GM18520 (cell line): ENCODE results near the gene TSGA10.
"Not testable (repeated sequence)": the region's sequence is repeated elsewhere in the genome, so short reads cannot be mapped to it uniquely, and the experiment has no call there.

Source experiments
- ATAC-seq: cut with Tn5 transposase; IDR thresholded peaks from one replicate; pipeline ENCODE4 v1.9.1; 2021; ENCODE audit not compliant: unreplicated experiment

Gene TSGA10

DNA sequence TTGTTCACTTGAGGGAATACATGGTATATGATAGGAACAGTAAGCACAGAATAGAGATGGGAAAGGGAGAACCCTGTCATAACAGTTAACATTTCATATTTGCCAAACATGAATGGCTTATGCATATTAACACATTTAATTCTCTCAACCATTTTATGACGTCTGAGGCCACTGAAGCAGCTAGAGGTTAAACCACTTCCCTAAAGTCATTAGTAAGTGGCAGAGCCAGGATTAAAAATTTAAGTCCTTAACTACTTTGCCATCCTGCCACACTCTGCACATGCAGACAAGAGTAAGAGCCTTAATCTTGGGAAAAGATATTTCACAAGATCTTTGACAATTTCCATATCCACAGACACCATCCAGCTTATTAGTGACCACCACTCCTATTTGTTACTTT, 2.1 kb upstream of the TSGA10 start:
- ATAC-seq, result no peak

DNA sequence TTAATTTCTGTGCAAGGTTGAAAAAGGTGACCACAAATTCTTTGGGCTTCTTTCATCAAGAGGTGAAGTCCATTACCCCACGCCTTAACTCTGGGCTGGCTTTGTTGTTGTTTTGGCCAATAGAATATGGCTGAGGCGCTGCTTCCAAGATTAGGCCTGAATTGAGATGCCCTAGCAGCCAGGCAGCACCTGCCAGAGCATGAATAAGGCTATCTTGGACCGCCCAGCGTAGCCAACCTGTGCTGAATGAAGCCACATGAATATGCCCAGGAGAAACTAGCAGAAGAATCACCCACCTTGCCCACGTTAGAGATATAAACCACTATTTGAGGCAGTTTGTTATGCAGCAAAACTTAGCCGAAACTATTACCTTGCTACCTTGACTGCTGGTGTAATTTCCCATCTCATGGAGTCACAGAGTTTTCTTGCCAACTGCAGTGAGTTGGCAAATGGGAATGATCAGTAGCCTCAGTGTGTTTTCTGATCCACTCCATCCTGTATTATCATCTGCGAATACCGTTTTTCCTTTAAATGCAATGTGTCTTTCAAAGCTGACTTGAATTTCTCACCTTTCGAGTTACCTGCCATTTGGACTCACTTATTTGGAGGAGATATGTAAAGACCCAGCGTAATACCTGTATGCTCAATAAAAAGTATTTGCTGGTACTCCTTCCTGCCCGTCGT, 679 bp downstream of the TSGA10 start:
- ATAC-seq, result no peak

DNA sequence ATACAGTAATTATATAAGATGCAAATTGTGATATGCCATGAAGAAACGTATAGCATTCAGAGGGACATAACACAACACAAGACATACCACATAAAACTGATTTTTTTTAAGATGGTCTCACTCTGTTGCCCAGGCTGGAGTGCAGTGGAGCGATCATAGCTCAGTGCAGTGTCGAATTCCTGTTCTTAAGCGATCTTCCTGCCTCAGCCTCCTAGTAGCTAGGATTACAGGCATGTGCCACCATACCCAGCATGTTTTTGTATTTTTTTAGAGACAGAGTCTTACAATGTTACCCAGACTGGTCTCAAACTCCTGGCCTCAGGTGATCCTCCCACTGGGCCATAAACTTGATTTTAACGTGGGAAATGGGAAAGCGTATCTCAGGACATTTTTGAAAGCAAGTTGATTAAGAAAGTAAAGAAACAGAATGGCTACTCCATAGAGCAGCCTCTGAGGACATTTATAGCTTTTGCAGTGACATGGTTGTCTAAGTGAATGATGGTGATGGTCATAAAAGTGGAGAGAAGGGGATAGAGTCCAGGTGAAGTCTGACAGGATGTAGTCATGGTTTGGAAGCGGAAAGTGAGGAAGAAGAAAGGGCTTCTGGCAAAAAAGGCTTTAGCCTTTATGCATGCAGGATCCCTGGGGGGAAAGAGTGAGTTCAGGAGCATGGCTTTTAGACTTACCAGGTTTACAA, 2.4 kb downstream of the TSGA10 start:
- no peak for ATAC-seq

DNA sequence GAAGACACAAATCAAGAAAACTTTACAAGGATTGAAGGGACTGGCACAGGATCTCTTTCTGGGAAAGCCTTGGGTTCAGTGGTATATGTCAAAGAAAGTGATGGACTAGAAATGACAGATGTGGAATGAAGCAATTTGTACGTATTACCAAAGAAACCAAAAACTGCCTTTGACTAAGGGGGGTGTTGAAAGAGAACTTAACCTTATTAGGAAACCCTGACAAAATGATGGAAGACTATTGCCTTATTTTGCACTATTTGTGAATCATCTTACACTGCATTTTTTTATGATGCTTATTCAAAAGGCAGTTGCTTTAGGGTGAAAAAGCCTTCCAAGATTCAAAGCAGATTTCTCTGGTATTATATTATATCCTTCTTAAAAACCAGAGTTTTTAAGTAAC, 4.0 kb downstream of the TSGA10 start:
- ATAC-seq, result no peak

DNA sequence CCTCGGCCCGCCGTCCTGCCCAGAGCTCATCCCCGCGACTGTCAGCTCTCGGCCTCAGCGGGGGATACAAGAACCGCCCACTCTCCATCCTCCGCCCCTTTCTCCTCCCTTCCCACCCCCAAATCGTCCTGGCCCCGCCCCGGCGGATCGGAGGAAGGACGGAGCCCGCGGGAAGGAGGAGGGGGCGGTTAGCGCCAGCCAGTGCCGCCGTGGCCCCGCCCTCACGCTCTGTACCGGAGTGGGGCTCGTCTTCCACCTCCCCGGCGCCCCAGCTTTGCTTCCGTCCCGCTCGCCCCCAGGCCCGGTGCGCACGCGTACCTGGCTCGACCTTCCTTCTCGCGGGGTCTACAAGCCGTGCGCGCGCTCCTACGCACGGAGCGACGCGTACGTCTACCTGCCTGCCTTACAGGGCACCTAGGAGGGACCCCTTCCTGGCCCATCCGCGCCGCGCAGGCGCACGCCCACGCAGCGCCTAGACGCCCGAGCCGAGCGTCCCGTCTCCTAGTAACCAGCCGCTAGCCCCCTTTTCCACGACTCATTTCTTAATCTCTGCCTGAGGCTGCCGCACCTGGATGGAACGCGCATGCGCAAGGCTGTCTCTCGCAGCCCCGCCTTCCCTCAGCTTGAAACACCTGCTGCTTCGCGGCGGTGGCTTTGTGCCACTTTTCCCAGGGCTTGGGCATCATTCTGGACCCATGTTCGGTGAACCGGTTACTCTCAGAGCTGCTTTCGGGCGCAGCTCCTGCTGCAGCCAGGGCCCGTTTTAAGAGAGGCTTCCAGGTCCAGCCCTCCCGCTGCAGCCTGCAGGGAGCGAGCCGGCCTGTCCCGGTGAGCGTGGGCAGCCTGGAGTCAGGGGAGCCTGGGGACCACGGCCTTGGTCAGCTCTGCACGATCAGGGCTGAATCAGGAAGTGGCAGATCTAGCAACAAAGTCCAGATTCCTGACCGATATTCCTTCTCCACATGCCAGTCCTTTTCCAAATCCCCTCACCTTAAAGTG, 13.3 kb downstream of the TSGA10 start, which contains the start of gene C2orf15:
Gene C2orf15 (plus strand): TSS at position 598 of the 999 bp plus-strand sequence. CDS start 8,852 bp downstream, outside the sequence.
- ATAC-seq, result peak; percentile 75

DNA sequence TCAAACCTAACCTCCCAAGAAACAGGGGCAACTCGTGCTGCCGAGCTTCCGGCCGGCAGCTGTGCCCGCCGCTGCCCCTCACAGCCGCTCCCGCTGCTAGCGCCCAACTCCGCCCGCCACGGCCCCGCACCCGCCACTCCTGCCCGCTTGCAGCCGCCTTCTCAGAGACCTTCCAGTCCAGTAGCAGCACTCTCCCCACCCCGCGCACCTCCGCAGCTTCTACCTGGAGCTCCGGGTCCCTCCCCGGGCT, 14.0 kb downstream of the TSGA10 start:
- ATAC-seq, result peak; percentile 20

DNA sequence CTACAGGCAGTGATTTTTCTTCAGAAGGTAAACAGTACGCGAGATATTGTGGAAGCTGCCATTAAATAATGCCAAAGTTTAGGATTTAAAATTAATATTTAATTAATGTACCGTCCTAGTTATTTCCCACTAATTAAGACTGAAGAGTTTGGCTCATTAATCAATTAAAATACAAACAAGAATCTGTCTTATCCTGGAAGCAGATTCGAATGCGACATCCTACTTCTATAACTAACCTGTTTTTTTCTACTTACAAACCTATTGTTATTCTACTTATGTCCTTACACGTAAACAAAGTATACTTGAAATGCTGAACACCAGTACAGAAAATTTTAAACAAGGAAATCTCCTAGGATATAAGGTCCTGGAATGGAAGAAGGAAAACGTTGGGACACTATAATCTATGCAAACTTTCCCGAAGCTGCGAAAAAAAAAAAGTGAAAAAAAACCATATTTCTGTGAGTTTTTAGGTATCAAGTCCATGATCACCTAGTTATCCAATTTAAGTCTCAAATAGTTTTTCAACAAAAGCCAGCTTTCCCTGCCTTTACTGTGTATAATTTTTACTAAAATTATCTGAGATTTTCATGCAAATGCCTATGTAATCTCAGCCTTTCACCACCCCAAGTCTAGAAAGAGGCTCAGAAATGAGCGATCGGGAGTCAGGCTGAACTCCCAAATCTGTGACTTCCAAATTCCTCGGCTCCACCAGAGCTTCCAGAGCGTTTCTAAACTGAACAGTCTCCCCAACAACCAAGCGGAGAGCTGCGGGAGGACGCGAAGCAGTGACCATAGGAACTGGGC, 14.5 kb downstream of the TSGA10 start:
- ATAC-seq, result no peak

DNA sequence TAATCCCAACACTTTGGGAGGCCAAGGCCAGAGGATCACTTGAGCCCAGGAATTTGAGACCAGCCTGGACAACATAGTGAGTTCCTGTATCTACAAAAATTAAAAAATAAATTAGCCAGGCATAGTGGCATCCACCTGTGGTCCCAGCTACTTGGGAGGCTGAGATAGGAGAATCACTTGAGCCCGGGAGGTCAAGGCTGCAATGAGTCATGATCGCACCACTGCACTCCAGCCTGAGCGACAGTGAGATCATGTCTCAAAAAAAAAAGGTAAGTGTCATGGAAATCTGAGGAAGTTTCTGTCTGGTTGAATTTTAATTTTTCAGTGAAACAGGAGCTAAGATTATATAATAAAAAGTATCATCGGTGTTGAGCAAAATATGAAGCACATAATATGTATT, 15.7 kb downstream of the TSGA10 start:
- ATAC-seq, result no peak

DNA sequence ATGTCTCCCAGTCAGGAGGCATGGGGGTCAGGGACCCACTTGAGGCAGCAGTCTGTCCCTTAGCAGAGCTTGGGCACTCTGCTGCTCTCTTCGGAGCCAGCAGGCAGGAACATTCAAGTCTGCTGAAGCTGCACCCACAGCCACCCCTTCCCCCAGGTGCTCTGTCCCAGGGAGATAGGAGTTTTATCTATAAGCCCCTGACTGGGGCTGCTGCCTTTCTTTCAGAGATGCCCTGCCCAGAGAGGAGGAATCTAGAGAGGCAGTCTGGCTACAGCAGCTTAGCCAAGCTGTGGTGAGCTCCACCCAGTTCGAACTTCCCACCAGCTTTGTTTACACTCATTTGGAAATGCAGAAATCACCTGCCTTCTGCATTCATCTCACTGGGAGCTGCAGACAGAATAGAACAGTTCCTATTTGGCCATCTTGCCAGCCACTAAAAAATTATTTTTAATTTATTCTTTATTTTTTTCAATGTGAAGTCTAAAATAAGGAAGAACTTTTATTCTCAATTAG, 19.6 kb downstream of the TSGA10 start:
- ATAC-seq, result not testable (repeated sequence)

DNA sequence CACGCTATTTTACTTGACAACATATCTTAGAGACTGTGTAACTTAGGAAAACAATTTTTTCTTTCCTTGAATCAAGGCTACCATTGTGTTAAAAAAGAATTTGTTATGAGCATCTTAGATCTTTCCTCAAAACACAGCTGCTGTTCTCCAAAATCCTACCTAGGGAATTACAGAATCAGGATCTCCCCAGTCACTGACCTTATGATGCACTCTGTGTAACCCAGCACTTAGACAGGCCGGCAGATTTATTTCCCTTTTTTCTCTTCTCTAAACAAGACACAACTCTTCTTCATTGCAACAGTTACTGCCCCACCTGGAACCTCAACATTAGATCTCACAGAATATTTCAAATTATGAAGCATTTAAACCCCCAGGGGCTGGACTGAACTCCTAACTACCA, 26.8 kb downstream of the TSGA10 start:
- ATAC-seq, result no peak

DNA sequence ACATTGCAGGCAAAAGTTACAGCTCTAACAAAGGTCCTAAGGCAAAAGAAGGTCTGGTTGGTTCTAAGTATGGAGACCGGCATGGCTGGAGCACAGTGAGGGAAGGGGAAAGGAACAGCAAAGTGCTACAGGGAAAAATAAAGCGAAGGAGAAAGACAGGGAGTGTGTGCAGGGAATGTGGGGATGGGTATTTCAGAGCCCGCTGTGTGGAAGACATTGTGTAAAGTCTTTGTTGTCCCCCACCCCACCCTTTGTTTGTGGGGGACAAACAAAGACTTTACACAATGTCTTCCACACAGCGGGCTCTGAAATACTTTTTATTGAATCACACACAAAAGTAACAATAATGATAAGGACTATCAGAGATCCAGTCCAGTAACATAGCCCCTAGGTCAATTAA, 42.1 kb downstream of the TSGA10 start:
- no peak for ATAC-seq

DNA sequence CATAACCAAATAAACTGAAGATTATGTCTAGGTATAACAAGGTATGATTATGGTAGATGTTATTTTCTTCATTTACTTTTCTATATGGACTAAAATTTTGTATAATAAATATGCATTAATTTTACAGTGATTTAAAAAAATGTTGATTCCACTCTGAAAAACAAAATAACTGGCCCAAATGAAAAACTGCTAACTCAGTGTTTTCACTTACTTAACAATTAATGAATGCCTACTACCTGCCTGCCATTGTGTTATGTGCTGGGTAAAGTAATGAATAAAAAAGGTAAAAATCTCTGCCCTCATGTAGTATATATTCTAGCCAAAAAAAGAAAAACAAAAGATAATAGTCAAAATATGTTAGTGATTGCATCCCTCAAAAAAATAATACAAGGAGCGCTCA, 42.8 kb downstream of the TSGA10 start:
- no peak for ATAC-seq

DNA sequence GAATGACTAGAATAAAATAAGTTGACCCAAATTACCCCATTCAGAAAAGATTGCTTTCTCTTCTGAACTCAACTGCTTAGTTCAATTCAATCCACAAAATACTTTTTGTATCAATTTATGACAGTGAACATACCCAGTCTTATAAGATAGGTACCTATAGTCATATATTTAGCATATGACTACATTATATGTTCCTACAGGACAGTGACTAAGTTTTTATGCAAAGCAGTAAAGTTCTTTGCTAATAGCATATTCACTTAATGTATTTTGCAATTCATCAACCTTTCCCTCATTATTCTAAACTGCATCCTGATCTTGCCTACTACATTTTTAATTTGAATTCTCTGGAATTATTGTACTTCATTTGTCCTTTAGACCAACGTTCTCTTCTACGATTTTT, 43.5 kb downstream of the TSGA10 start:
- ATAC-seq, result no peak

DNA sequence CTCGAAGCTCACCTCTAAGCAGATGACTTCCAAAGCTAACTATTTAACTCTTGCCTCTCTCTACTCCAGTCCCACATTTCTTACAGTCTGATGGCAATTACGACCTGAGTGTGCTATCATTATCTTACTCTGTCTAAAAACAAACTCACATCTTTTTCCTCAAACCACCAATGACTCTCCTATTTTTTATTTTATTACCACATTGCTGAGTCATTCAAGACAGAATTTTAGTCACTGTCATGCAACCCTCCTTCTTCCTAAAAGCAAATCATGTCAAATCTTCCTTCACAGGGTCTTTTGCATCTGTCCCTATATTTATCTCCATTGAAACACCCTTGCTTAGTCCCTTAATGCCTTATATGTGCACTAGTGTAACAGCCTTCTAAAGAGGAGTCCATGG, 47.8 kb downstream of the TSGA10 start:
- ATAC-seq, result no peak

DNA sequence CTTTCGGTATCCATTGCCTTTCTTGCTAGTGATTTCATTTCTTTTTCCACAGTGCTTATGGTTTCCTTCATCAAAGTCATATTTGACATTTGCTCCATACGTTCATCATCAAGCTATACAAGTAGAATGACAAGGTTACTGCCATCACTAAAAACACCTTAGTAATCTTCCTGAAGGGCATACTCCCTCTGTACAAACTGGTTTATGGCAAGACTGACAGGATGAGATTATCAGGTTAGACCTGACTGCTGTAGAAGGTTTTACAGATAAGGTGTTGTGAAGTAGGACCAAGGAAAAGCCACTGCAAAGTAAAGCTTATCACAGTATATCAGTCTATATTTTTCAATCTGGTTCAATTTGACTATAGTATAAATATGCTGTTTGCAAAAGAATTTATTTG, 50.7 kb downstream of the TSGA10 start:
- no peak for ATAC-seq

DNA sequence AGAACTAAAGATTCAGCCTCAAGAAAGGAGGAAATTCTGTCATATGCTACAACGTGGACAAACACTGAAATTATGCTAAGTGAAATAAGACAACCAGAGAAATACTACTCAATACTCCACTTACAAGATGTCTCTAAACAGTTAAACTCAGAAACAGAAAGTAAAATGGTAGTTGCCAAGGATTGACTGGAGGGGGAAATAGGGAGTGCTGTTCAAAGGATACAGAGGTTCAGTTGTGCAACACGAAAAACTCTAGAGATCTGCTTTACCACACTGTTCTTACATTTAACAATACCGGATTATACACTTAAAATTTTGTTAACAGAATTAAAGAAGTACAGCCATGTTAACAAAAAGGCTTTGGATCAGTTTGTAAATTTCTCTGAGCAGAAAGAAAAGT, 53.0 kb downstream of the TSGA10 start:
- ATAC-seq, result no peak

DNA sequence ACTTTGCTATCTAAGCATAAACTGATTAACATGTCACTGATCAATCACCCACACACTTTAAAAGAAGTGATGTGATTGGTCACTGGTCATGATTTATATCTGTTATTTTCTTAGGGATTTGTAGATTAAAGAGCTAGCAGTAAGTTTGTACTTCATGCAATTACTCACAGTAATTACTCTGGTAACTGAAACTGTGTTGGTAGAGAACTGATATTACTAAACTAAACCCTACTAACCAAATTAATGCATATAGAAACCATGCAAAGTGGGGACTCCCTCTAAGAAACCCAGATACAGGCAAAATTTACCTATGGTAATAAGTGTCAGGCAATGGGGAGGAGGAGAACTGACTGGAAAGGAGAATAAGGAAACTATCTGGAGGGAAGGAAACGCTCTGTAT, 58.0 kb downstream of the TSGA10 start:
- peak; percentile 58 for ATAC-seq

DNA sequence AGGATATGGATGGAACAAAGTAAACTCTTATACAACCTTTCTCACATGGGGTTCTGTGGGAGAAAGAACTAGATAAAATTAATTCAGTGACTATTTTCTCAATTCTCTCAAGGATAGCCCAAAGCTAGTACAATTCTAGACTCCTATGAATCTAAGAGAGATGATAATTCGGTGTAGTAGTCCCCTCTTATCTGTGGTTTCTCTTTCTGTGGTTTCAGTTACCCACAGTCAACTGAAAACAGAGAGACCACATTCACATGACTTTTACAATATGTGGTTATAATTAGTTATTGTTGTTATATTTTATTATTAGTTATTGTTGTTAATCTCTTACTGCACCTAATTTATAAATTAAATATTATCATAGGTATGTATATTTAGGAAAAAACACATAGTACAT, 66.7 kb downstream of the TSGA10 start:
- no peak for ATAC-seq

DNA sequence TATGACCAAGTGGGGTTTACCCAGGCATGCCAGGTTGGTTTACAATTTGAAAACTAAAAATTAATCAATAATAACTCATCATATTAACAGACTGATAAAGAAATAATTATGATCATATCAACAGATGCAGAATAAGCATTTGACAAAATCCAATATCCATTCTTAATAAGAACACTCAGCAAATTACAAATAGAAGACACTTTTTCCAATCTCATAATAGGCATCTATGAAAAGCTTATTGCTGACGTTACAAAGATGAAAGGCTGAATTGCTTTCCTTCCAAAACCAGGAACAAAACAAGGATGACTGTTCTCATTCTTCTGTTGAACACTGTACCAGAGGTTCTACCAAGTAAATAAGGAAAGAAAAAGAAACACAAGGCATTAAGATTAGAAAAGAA, 68.4 kb downstream of the TSGA10 start:
- ATAC-seq, result no peak

DNA sequence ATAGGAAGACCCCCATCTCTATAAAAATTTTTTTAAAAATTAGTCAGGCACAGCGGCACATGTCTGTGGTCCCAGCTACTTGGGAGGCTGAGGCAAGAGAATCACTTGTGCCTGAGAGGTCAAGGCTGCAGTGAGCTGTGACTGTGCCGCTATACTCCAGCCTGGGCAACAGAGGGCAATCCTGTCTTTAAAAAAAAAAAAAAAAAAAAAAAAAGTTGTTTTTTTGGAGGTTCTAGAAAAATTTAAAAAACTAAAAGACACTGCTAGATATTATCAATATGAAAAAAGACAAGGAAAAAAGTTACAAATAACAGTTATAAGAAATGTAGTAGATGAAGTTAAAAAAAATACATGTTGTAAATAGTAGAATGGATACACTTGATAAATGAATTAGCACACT, 69.3 kb downstream of the TSGA10 start:
- no peak for ATAC-seq

DNA sequence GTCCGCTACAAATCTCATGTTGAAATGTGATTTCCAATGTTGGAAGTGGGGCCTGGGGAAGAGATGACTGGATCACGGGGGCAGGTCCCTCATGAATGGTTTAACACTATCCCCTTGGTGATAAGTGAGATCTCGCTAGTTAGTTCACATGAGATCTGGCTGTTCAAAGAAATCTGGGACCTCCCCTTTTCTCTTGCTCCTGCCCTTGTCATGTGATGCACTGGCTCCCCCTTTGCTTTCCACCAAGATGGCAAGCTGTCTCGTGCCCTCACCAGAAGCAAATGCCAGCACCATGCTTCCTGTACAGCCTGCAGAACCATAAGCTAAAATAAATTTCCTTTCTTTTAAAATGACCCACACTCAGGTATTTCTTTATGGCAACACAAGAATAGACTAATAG, 70.5 kb downstream of the TSGA10 start:
- ATAC-seq, result no peak
